ENCODE results near the gene NELL2.
"Not testable (repeated sequence)": the region's sequence is repeated elsewhere in the genome, so short reads cannot be mapped to it uniquely, and the experiment has no call there.

Gene NELL2

DNA sequence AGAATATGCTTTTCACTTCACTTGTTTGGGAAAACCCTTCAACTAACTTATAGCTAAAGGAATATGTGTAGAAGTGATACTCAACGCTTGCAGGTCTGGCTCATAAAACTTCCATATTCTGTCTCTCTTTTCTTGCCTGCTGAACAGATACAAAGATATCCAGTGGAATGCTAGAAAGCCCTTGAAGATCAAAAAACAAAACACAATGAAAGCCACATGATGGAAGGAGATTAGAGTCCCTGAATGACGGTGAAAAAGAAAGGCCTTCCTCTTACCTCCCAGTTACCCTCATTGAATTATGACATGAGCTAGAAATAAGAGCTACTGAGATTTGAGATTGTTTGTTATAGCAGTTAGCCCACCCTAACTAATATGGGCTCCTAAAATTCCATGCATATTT lies 28.2 kb upstream of the NELL2 start:
- H3K27me3 ChIP-seq (ENCODE audit: insufficient read depth, low read length), result no peaks in the 10 kb centered on the region
- H3K79me2 ChIP-seq (ENCODE audit: control insufficient read depth, insufficient read depth, low read length, poor library complexity), result no peaks in the 10 kb centered on the region
- no peak overlapping the region for H4K8ac ChIP-seq (ENCODE audit: low read depth, low read length)
- no peak overlapping the region for H3K4me2 ChIP-seq (ENCODE audit: low read length)
- H2AFZ ChIP-seq (ENCODE audit: insufficient read depth, low read length, poor library complexity), result no peak overlapping the region
- H2BK5ac ChIP-seq (ENCODE audit: low read depth, low read length, poor library complexity), result no peak overlapping the region
- WGBS (ENCODE audit: extremely low coverage, insufficient coverage, insufficient read length), result no CpG with 5 or more reads among the region's 2 CpGs
- H2BK120ac ChIP-seq (ENCODE audit: insufficient read depth, low read length, poor library complexity), result no peak overlapping the region
- H3K9ac ChIP-seq (ENCODE audit: low read length), result no peak overlapping the region
- no peak overlapping the region for H4K12ac ChIP-seq (ENCODE audit: low read depth, low read length)
- DNase-seq, result no peak
- no peak overlapping the region for H4K91ac ChIP-seq (ENCODE audit: low read depth, low read length)
- H2BK12ac ChIP-seq (ENCODE audit: low read length), result no peak overlapping the region
- H3K36me3 ChIP-seq (ENCODE audit: control insufficient read depth in 1 of 2, insufficient read depth in 2 of 2, low read length in 2 of 2), result no peaks in the 10 kb centered on the region
- no peak overlapping the region for H3K4me3 ChIP-seq (ENCODE audit: low read depth, low read length)
- H3K18ac ChIP-seq (ENCODE audit: low read length), result no peak overlapping the region
- H3K27ac ChIP-seq (ENCODE audit: low read depth, low read length), result no peak overlapping the region
- H3K23ac ChIP-seq (ENCODE audit: low read length), result no peak overlapping the region
- no peak overlapping the region for H3K14ac ChIP-seq (ENCODE audit: low read length)
- H3K4me1 ChIP-seq (ENCODE audit: control insufficient read depth in 1 of 2, insufficient read depth in 2 of 2, low read length in 2 of 2), result no peaks in the 10 kb centered on the region
- no peaks in the 10 kb centered on the region for H3K79me1 ChIP-seq (ENCODE audit: low read length)
- H3K9me3 ChIP-seq (ENCODE audit: insufficient read depth, low read depth, low read length), result no peaks in the 10 kb centered on the region
- no peak overlapping the region for H2AK5ac ChIP-seq (ENCODE audit: low read length)
- no peak overlapping the region for H3K4ac ChIP-seq (ENCODE audit: low read depth, low read length)

DNA sequence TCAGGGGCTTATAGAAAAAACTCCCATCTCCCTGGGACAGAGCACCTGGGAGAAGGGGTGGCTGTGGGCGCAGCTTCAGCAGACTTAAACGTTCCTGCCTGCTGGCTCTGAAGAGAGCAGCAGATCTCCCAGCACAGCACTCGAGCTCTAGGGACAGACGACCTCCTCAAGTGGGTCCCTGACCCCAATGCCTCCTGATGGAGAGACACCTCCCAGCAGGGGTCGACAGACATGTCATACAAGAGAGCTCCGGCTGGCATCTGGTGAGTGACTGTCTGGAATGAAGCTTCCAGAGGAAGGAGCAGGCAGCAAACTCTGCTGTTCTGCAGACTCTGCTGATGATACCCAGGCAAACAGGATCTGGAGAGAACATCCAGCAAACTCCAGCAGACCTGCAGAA lies 22.0 kb upstream of the NELL2 start:
- H3K79me2 ChIP-seq (ENCODE audit: control insufficient read depth, insufficient read depth, low read length, poor library complexity); H4K8ac ChIP-seq (ENCODE audit: low read depth, low read length); H2AFZ ChIP-seq (ENCODE audit: insufficient read depth, low read length, poor library complexity); H3K4me2 ChIP-seq (ENCODE audit: low read length); H4K12ac ChIP-seq (ENCODE audit: low read depth, low read length); H2AK5ac ChIP-seq (ENCODE audit: low read length); H3K4me1 ChIP-seq (ENCODE audit: control insufficient read depth in 1 of 2, insufficient read depth in 2 of 2, low read length in 2 of 2); H3K9me3 ChIP-seq (ENCODE audit: insufficient read depth, low read depth, low read length); H4K91ac ChIP-seq (ENCODE audit: low read depth, low read length); H3K14ac ChIP-seq (ENCODE audit: low read length); H3K18ac ChIP-seq (ENCODE audit: low read length); H3K9ac ChIP-seq (ENCODE audit: low read length); H3K27ac ChIP-seq (ENCODE audit: low read depth, low read length); H2BK5ac ChIP-seq (ENCODE audit: low read depth, low read length, poor library complexity); H3K79me1 ChIP-seq (ENCODE audit: low read length); H3K27me3 ChIP-seq (ENCODE audit: insufficient read depth, low read length); H3K4ac ChIP-seq (ENCODE audit: low read depth, low read length); DNase-seq; H3K36me3 ChIP-seq (ENCODE audit: control insufficient read depth in 1 of 2, insufficient read depth in 2 of 2, low read length in 2 of 2); H2BK12ac ChIP-seq (ENCODE audit: low read length); H3K23ac ChIP-seq (ENCODE audit: low read length); H2BK120ac ChIP-seq (ENCODE audit: insufficient read depth, low read length, poor library complexity); H3K4me3 ChIP-seq (ENCODE audit: low read depth, low read length): not testable (repeated sequence)
- no CpG with 5 or more reads among the region's 6 CpGs for WGBS (ENCODE audit: extremely low coverage, insufficient coverage, insufficient read length)

GRCh38 chr12:44889926-44890325 lies 13.8 kb upstream of the NELL2 start:
- Histone ChIP-seq H3K27me3 (ENCODE audit: insufficient read depth, low read length) (no peaks in the 10 kb centered on the region), H3K18ac (ENCODE audit: low read length) (no peak overlapping the region), H3K36me3 (ENCODE audit: control insufficient read depth in 1 of 2, insufficient read depth in 2 of 2, low read length in 2 of 2) (no peaks in the 10 kb centered on the region), H3K79me2 (ENCODE audit: control insufficient read depth, insufficient read depth, low read length, poor library complexity) (no peaks in the 10 kb centered on the region), H4K12ac (ENCODE audit: low read depth, low read length) (no peak overlapping the region), H2BK5ac (ENCODE audit: low read depth, low read length, poor library complexity) (no peak overlapping the region), H3K79me1 (ENCODE audit: low read length) (no peaks in the 10 kb centered on the region), H3K27ac (ENCODE audit: low read depth, low read length) (no peak overlapping the region), H4K91ac (ENCODE audit: low read depth, low read length) (no peak overlapping the region), H2AFZ (ENCODE audit: insufficient read depth, low read length, poor library complexity) (no peak overlapping the region), H3K9ac (ENCODE audit: low read length) (peak overlapping the region; percentile 58), H3K4ac (ENCODE audit: low read depth, low read length) (no peak overlapping the region), H3K14ac (ENCODE audit: low read length) (no peak overlapping the region), H3K4me3 (ENCODE audit: low read depth, low read length) (no peak overlapping the region), H3K23ac (ENCODE audit: low read length) (no peak overlapping the region), H4K8ac (ENCODE audit: low read depth, low read length) (no peak overlapping the region), H2BK12ac (ENCODE audit: low read length) (no peak overlapping the region), H3K9me3 (ENCODE audit: insufficient read depth, low read depth, low read length) (no peaks in the 10 kb centered on the region), H2AK5ac (ENCODE audit: low read length) (no peak overlapping the region), H3K4me1 (ENCODE audit: control insufficient read depth in 1 of 2, insufficient read depth in 2 of 2, low read length in 2 of 2) (no peaks in the 10 kb centered on the region), H2BK120ac (ENCODE audit: insufficient read depth, low read length, poor library complexity) (no peak overlapping the region), H3K4me2 (ENCODE audit: low read length) (no peak overlapping the region)
- DNase-seq, result peak in 1 of 2 donors; percentile 5
- no CpG with 5 or more reads among the region's 3 CpGs for WGBS (ENCODE audit: extremely low coverage, insufficient coverage, insufficient read length)

DNA sequence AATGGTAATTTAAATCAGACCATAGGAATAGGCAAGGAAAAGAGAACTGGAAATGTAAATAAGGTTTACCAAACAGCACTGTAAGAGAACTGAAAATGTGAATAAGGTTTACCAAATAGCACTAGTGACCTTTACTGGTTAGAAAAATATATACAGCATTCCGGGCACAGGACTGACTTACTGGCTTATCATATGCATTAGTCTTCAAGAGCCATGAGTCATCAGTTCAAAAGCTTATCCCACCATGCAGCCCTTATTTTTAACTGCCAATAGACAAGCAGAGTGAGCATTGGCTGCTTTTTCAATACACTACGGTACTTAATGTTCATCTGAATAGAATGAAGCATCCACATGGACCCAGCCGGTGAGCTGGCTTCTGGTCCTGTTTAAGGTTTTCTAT lies 13.0 kb upstream of the NELL2 start:
- Histone ChIP-seq H3K14ac (ENCODE audit: low read length) (no peak overlapping the region), H3K18ac (ENCODE audit: low read length) (no peak overlapping the region), H2BK120ac (ENCODE audit: insufficient read depth, low read length, poor library complexity) (no peak overlapping the region), H3K9ac (ENCODE audit: low read length) (no peak overlapping the region), H3K4me2 (ENCODE audit: low read length) (no peak overlapping the region), H3K27me3 (ENCODE audit: insufficient read depth, low read length) (no peaks in the 10 kb centered on the region), H2AFZ (ENCODE audit: insufficient read depth, low read length, poor library complexity) (no peak overlapping the region), H2BK5ac (ENCODE audit: low read depth, low read length, poor library complexity) (no peak overlapping the region), H3K4me3 (ENCODE audit: low read depth, low read length) (no peak overlapping the region), H3K36me3 (ENCODE audit: control insufficient read depth in 1 of 2, insufficient read depth in 2 of 2, low read length in 2 of 2) (no peaks in the 10 kb centered on the region), H4K12ac (ENCODE audit: low read depth, low read length) (no peak overlapping the region), H3K4me1 (ENCODE audit: control insufficient read depth in 1 of 2, insufficient read depth in 2 of 2, low read length in 2 of 2) (no peaks in the 10 kb centered on the region), H3K9me3 (ENCODE audit: insufficient read depth, low read depth, low read length) (no peaks in the 10 kb centered on the region), H4K91ac (ENCODE audit: low read depth, low read length) (no peak overlapping the region), H4K8ac (ENCODE audit: low read depth, low read length) (no peak overlapping the region), H2AK5ac (ENCODE audit: low read length) (no peak overlapping the region), H3K79me1 (ENCODE audit: low read length) (no peaks in the 10 kb centered on the region), H3K4ac (ENCODE audit: low read depth, low read length) (no peak overlapping the region), H3K23ac (ENCODE audit: low read length) (no peak overlapping the region), H3K27ac (ENCODE audit: low read depth, low read length) (no peak overlapping the region), H3K79me2 (ENCODE audit: control insufficient read depth, insufficient read depth, low read length, poor library complexity) (no peaks in the 10 kb centered on the region), H2BK12ac (ENCODE audit: low read length) (no peak overlapping the region)
- WGBS (ENCODE audit: extremely low coverage, insufficient coverage, insufficient read length), result no CpG with 5 or more reads among the region's 3 CpGs
- DNase-seq, result no peak

GRCh38 chr12:44885902-44886301 lies 9.8 kb upstream of the NELL2 start:
- no peak overlapping the region for H2BK5ac ChIP-seq (ENCODE audit: low read depth, low read length, poor library complexity)
- DNase-seq, result no peak
- H3K14ac ChIP-seq (ENCODE audit: low read length), result no peak overlapping the region
- H2BK120ac ChIP-seq (ENCODE audit: insufficient read depth, low read length, poor library complexity), result no peak overlapping the region
- H2BK12ac ChIP-seq (ENCODE audit: low read length), result no peak overlapping the region
- H4K8ac ChIP-seq (ENCODE audit: low read depth, low read length), result no peak overlapping the region
- H3K4me2 ChIP-seq (ENCODE audit: low read length), result no peak overlapping the region
- no peaks in the 10 kb centered on the region for H3K27me3 ChIP-seq (ENCODE audit: insufficient read depth, low read length)
- H3K23ac ChIP-seq (ENCODE audit: low read length), result no peak overlapping the region
- no peak overlapping the region for H4K91ac ChIP-seq (ENCODE audit: low read depth, low read length)
- H3K4me3 ChIP-seq (ENCODE audit: low read depth, low read length), result no peak overlapping the region
- H3K36me3 ChIP-seq (ENCODE audit: control insufficient read depth in 1 of 2, insufficient read depth in 2 of 2, low read length in 2 of 2), result no peaks in the 10 kb centered on the region
- H3K79me1 ChIP-seq (ENCODE audit: low read length), result no peaks in the 10 kb centered on the region
- H3K4ac ChIP-seq (ENCODE audit: low read depth, low read length), result no peak overlapping the region
- no peak overlapping the region for H2AFZ ChIP-seq (ENCODE audit: insufficient read depth, low read length, poor library complexity)
- no peak overlapping the region for H3K27ac ChIP-seq (ENCODE audit: low read depth, low read length)
- no peak overlapping the region for H4K12ac ChIP-seq (ENCODE audit: low read depth, low read length)
- H3K9me3 ChIP-seq (ENCODE audit: insufficient read depth, low read depth, low read length), result no peaks in the 10 kb centered on the region
- no peak overlapping the region for H2AK5ac ChIP-seq (ENCODE audit: low read length)
- no peak overlapping the region for H3K18ac ChIP-seq (ENCODE audit: low read length)
- H3K9ac ChIP-seq (ENCODE audit: low read length), result no peak overlapping the region
- no peaks in the 10 kb centered on the region for H3K4me1 ChIP-seq (ENCODE audit: control insufficient read depth in 1 of 2, insufficient read depth in 2 of 2, low read length in 2 of 2)
- no peaks in the 10 kb centered on the region for H3K79me2 ChIP-seq (ENCODE audit: control insufficient read depth, insufficient read depth, low read length, poor library complexity)

Measured in trophoblast cell (in vitro differentiated cells and primary cell).